Retinal pigment epithelial cell (primary cell): Measurements from ENCODE around the gene LIPM.

Source experiments
- DNase-seq: peaks from one replicate; pipeline ENCODE4 v3.0.0-alpha.2; 2010; ENCODE audit warnings: low read depth
- H3K4me3 ChIP-seq: 2 replicates; pipeline ENCODE4 v1.5.1; 2011; ENCODE audit warnings: mild to moderate bottlenecking, low read length, control low read depth, moderate library complexity
- TF ChIP-seq, protein P1 (sequence below): conservative IDR thresholded peaks from 2 replicates; pipeline ENCODE4 v1.5.1; 2011; ENCODE audit warnings: low read depth, low read length, control low read depth, inconsistent platforms

The LIPM gene

DNA sequence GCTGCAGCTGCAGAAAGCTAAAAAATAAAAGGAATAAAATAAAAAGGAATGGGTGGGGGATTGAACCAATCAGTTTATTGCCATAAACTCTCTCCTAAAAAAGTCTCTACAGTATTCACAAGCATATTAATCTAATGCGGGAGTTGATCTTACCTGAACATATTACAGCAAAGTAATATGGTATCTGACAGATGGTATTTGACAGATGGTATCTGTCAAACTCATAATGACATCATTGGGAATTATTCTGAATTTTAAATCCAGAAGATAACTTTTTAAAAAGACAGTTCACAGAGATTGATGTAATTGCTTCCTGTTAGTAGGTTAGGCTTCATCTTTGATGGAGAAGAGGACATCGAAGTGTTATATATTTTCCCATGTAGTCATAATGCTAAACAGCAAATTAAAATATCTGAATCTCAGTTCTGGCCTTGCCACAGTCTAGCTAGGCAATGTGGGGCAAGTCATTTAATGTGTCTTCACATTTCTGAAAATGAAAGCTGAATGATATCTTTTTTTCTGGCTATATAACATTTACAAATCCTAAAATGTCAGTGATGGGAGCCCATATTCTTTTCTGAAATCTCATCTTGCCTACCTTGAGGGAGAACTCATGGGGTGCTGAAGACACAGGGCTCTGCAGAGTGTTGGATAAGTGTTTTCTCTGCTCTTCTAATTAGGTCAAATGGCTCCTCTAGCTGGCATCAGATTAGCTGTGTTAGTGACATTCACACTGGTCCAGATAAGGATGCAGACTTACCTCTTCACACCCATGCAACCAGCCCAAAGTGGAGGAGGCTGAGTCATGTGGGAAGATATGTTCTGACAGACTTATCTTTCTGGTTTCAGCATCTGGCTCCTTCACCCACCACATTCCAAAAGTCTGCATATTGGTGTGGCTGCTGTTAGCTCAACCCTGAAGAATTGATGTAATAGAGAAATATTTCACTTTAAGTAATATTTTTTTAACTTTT is 2.1 kb upstream of the LIPM start:
- DNase-seq: no peak
- TF ChIP-seq, protein P1, sequence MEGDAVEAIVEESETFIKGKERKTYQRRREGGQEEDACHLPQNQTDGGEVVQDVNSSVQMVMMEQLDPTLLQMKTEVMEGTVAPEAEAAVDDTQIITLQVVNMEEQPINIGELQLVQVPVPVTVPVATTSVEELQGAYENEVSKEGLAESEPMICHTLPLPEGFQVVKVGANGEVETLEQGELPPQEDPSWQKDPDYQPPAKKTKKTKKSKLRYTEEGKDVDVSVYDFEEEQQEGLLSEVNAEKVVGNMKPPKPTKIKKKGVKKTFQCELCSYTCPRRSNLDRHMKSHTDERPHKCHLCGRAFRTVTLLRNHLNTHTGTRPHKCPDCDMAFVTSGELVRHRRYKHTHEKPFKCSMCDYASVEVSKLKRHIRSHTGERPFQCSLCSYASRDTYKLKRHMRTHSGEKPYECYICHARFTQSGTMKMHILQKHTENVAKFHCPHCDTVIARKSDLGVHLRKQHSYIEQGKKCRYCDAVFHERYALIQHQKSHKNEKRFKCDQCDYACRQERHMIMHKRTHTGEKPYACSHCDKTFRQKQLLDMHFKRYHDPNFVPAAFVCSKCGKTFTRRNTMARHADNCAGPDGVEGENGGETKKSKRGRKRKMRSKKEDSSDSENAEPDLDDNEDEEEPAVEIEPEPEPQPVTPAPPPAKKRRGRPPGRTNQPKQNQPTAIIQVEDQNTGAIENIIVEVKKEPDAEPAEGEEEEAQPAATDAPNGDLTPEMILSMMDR: no peak
- no peak overlapping the region for H3K4me3 ChIP-seq

DNA sequence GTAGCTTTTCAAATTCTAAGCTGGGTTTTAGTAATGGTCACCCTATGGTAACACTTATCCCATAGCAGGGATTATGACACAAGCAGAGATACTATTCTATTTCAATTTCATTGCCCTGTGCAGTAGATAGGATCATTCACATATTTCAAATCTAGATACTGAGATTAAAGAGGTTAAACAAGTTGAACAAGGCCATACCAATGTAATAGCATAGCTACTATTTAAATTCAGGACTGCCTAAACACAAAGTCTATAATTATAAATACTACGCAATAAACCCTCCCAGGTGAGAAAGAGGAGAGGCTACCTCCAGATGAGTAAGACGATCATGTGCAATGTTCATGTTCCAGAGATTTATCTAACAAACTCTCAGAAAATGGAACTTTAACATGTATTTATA is 1.1 kb downstream of the LIPM start:
- no peak overlapping the region for H3K4me3 ChIP-seq
- TF ChIP-seq, protein P1: no peak
- DNase-seq: no peak

DNA sequence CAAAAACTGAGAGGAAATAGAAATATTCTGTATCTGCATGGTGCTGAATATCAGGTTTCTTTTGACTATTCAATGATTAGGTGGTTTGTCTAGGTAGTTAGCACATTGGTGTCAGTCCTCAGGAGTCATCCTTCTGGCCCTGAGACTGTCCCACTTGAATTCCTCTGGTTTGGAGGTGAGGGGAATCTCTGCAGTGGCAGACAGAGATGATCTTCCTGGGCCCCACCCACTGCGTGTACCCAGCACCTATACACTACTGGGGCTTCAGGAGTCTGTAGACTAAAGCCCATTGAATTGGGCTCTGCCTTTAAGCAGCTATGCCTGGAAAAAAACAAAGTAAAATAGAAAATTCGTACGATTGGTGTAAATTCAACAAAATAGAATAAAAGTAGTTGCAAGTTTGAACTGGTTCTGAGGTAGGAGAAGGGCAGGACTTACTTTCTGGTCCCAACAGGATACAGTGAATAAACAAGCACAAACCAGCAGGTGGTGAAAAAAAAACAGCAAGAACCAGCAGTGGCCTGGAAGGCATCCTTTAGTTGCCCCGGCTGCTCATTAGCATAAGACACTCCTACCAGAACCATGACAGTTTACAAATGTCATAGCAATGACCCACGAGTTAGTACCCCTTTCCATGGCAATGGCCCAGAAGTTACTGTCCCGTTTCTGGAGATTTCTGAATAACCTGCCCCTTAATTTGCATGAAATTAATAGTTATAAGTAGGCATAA is 1.7 kb downstream of the LIPM start:
- H3K4me3 ChIP-seq: no peak overlapping the region
- no peak for DNase-seq
- TF ChIP-seq, protein P1: no peak

DNA sequence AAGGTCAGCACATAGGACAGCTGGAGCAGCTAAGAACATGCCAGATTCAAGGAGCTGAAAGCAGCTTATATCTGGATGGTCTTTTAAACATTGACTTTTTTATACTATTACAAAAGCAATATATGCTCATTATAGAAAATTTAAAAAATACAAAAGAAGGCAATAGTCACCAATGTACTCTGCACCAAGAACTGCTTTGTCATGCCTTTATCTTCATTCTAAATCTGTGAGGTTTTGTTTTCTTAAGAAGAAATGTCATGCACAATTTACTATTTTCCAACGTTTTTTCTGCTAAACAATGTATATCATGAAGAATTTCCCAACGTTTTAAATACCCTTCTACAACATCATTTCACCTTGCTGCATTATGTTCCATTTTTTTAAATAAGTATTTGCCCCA is 2.8 kb downstream of the LIPM start:
- TF ChIP-seq, protein P1: no peak
- DNase-seq: no peak
- no peak overlapping the region for H3K4me3 ChIP-seq

DNA sequence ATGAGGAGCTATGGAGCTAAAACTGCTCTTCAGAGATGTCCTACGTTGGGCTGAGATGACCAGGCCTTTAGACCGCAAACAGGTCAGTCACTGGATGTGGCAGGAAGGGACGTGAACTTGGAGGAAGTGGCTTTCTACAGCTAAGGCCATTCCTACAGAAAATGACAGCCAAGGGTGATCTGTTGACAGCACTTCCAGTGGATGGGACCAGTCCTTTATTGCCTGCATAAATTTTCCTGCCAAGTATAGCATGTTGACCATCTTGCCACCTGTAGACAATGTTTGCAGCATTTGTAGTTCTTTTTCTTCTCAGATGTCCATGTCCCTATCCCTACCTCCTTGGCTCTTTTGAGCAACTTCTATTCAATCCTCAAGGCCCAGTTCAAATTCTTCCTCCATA is 3.4 kb downstream of the LIPM start:
- TF ChIP-seq, protein P1: no peak
- no peak for DNase-seq
- H3K4me3 ChIP-seq: no peak overlapping the region

DNA sequence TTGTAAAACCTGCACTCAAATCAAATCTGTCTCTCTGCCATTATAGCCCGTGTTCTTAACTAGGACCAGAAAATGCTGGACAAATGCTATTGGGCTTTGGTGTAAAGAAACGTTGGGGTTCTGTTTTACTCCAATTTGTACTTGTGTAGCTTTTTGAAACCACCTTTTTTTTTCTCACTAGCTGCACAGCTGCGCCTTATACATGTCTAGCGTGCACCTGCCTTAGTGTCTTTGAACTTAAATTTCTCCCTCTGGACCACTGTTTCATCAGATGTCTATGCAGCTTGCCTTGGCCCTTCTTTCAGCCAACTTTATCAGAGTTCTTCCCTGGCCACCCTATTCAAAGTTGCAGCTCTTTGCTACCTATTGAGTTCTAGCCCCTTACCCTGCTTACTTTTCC is 7.1 kb downstream of the LIPM start:
- no peak for DNase-seq
- TF ChIP-seq, protein P1: no peak
- no peak overlapping the region for H3K4me3 ChIP-seq
